ENCODE measurements around the gene CALM3.

The CALM3 gene

GRCh38 chr19:46600384-46601317 is 479 bp upstream of the CALM3 start:
- DNase-seq = peak; percentile 93

GRCh38 chr19:46602392-46603194 is 1.5 kb downstream of the CALM3 start:
- DNase-seq = no peak

GRCh38 chr19:46603195-46603637 is 2.1 kb downstream of the CALM3 start:
- no peak for DNase-seq

GRCh38 chr19:46603752-46604231 is 2.7 kb downstream of the CALM3 start:
- DNase-seq = no peak

GRCh38 chr19:46604781-46605355 is 3.7 kb downstream of the CALM3 start:
- no peak for DNase-seq

- DNase-seq = no peak
Measured at GRCh38 chr19:46605356-46605821, 4.3 kb downstream of the CALM3 start.

GRCh38 chr19:46606019-46606418 is 4.9 kb downstream of the CALM3 start:
- DNase-seq = no peak

GRCh38 chr19:46606681-46607447 is 5.7 kb downstream of the CALM3 start:
- no peak for DNase-seq

GRCh38 chr19:46607448-46607841 is 6.3 kb downstream of the CALM3 start:
- DNase-seq = no peak

- DNase-seq = no peak
Measured at GRCh38 chr19:46608178-46608577, 7.0 kb downstream of the CALM3 start.

GRCh38 chr19:46608581-46609345 is 7.6 kb downstream of the CALM3 start:
- no peak for DNase-seq

GRCh38 chr19:46609511-46610412 is 8.6 kb downstream of the CALM3 start:
- DNase-seq = no peak

- no peak for DNase-seq
Measured at GRCh38 chr19:46610413-46610775, 9.3 kb downstream of the CALM3 start.

- DNase-seq = no peak
Measured at GRCh38 chr19:46610851-46611770, 10.0 kb downstream of the CALM3 start.

GRCh38 chr19:46611776-46612175 is 10.6 kb downstream of the CALM3 start:
- DNase-seq = no peak

GRCh38 chr19:46613525-46613924 is 12.4 kb downstream of the CALM3 start:
- no peak for DNase-seq

- DNase-seq = peak; percentile 57
Measured at GRCh38 chr19:46614114-46614722, 13.1 kb downstream of the CALM3 start.

GRCh38 chr19:46615966-46616365 is 14.8 kb downstream of the CALM3 start:
- DNase-seq = no peak

All from NCI-H345 (cell line).